ENCODE measurements around the gene ESYT3. TPM values are rescaled to one million over a fixed set of nuclear protein-coding genes. Genes with fewer than 3 reads are reported as not detected.

The ESYT3 gene
- total RNA-seq, 4 donors from 2014 or later, result 0.20 to 2.3 (median 0.77) TPM

- DNase-seq, result no peak
- Histone ChIP-seq H3K36me3 (no peaks in the 10 kb centered on the region), H3K4me1 (peaks cover 0 to 11% of the 10 kb centered on the region in 2 donors), H3K4me3 (no peak overlapping the region), H3K27me3 (peaks cover 0 to 9% (median 3%) of the 10 kb centered on the region in 3 donors), H3K27ac (no peak overlapping the region), H3K9me3 (no peaks in the 10 kb centered on the region)
- in situ Hi-C loops (cut with MboI; ENCODE audit: low sequenced_read_pairs in 4 of 4), result no loop called here
- TF ChIP-seq POLR2A (IDR thresholded peaks at IDR 0.05) (no peak), CTCF (IDR thresholded peaks at IDR 0.05 in 4 of 5, conservative IDR thresholded peaks at IDR 0.05 in 1 of 5) (no peak)
- intact Hi-C loops (cut with DNase I; ENCODE audit: low total_unique reads), result no loop called here
- ATAC-seq, result no peak
These were observed 5.2 kb downstream of the ESYT3 start for GRCh38 chr3:138439646-138440045.

GRCh38 chr3:138440121-138440521 lies 5.7 kb downstream of the ESYT3 start:
- intact Hi-C loops (cut with DNase I; ENCODE audit: low total_unique reads), result no loop called here
- H3K9me3 ChIP-seq, result no peaks in the 10 kb centered on the region
- no peak overlapping the region for H3K4me3 ChIP-seq
- H3K27me3 ChIP-seq, result peaks cover 0 to 5% (median 2%) of the 10 kb centered on the region in 3 donors
- no peak overlapping the region for H3K27ac ChIP-seq
- in situ Hi-C loops (cut with MboI; ENCODE audit: low sequenced_read_pairs in 4 of 4), result no loop called here
- H3K4me1 ChIP-seq, result peaks cover 0 to 7% of the 10 kb centered on the region in 2 donors
- no peak for TF ChIP-seq CTCF (IDR thresholded peaks at IDR 0.05 in 4 of 5, conservative IDR thresholded peaks at IDR 0.05 in 1 of 5)
- no peak for TF ChIP-seq POLR2A (IDR thresholded peaks at IDR 0.05)
- ATAC-seq (no peak), DNase-seq (no peak)
- H3K36me3 ChIP-seq, result no peaks in the 10 kb centered on the region

- peaks cover 0 to 2% of the 10 kb centered on the region in 2 donors for H3K4me1 ChIP-seq
- no peak for ATAC-seq
- in situ Hi-C loops (cut with MboI; ENCODE audit: low sequenced_read_pairs in 4 of 4) (no loop called here), intact Hi-C loops (cut with DNase I; ENCODE audit: low total_unique reads) (no loop called here)
- H3K9me3 ChIP-seq, result no peaks in the 10 kb centered on the region
- H3K4me3 ChIP-seq, result no peak overlapping the region
- no peaks in the 10 kb centered on the region for H3K36me3 ChIP-seq
- no peak for DNase-seq
- TF ChIP-seq POLR2A (IDR thresholded peaks at IDR 0.05) (no peak), CTCF (IDR thresholded peaks at IDR 0.05 in 4 of 5, conservative IDR thresholded peaks at IDR 0.05 in 1 of 5) (no peak)
- H3K27ac ChIP-seq, result no peak overlapping the region
- H3K27me3 ChIP-seq, result peaks cover 0 to under 1% (median 0%) of the 10 kb centered on the region in 3 donors
These were observed 6.2 kb downstream of the ESYT3 start for GRCh38 chr3:138440596-138440995.

- no peaks in the 10 kb centered on the region for H3K36me3 ChIP-seq
- no peaks in the 10 kb centered on the region for H3K4me1 ChIP-seq
- no peak for TF ChIP-seq POLR2A (IDR thresholded peaks at IDR 0.05)
- TF ChIP-seq CTCF (IDR thresholded peaks at IDR 0.05 in 4 of 5, conservative IDR thresholded peaks at IDR 0.05 in 1 of 5), result no peak
- intact Hi-C loops (cut with DNase I; ENCODE audit: low total_unique reads) (no loop called here), in situ Hi-C loops (cut with MboI; ENCODE audit: low sequenced_read_pairs in 4 of 4) (no loop called here)
- H3K4me3 ChIP-seq, result no peak overlapping the region
- DNase-seq (no peak), ATAC-seq (no peak)
- H3K27ac ChIP-seq, result no peak overlapping the region
- no peaks in the 10 kb centered on the region for H3K9me3 ChIP-seq
- H3K27me3 ChIP-seq, result no peaks in the 10 kb centered on the region
These were observed 6.8 kb downstream of the ESYT3 start for GRCh38 chr3:138441256-138441655.

- DNase-seq (no peak), ATAC-seq (no peak)
- no peak for TF ChIP-seq POLR2A (IDR thresholded peaks at IDR 0.05)
- TF ChIP-seq CTCF (IDR thresholded peaks at IDR 0.05 in 4 of 5, conservative IDR thresholded peaks at IDR 0.05 in 1 of 5), result no peak
- H3K27ac ChIP-seq, result no peak overlapping the region
- no peaks in the 10 kb centered on the region for H3K27me3 ChIP-seq
- no peaks in the 10 kb centered on the region for H3K4me1 ChIP-seq
- no peaks in the 10 kb centered on the region for H3K9me3 ChIP-seq
- in situ Hi-C loops (cut with MboI; ENCODE audit: low sequenced_read_pairs in 4 of 4) (no loop called here), intact Hi-C loops (cut with DNase I; ENCODE audit: low total_unique reads) (no loop called here)
- no peak overlapping the region for H3K4me3 ChIP-seq
- H3K36me3 ChIP-seq, result no peaks in the 10 kb centered on the region
These were observed 7.3 kb downstream of the ESYT3 start for GRCh38 chr3:138441742-138442141.

All from gastrocnemius medialis (tissue), 4 donors.